GM08714 (cell line): ENCODE measurements around the gene CYP2D6.
"Not testable (repeated sequence)": the region's sequence is repeated elsewhere in the genome, so short reads cannot be mapped to it uniquely, and the experiment has no call there.

Source experiments
- H3K4me3 ChIP-seq: fragments of 200-500 bp; sonication (Bioruptor generic); 2 replicates; pipeline ENCODE4 v1.5.1; 2014; ENCODE audit warnings: mild to moderate bottlenecking, low read length, inconsistent platforms
- ZNF274 ChIP-seq: IDR thresholded peaks from 2 replicates; pipeline ENCODE4 v1.6.1; 2012; ENCODE audit warnings: mild to moderate bottlenecking, low read depth, low read length

The CYP2D6 gene

DNA sequence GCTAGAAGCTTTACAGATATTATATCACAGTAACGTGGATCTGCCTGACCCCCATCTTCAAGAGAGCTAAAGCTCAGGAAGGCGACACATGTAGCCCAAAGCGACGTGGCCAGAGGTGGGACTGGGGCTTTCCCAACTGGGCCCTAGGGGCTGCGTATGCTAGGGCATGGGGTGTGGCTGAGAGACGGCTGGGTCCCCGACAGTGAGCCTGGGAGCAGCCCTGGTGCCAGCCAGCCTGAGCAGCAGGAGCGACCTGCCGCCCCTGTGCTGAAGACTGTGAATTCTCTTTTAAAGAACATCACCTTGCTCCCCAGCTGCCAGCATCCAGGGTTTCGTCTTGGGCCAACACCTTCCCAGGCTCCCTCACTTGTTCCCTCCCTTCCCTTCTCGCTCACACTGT, 32.9 kb upstream of the CYP2D6 start:
- H3K4me3 ChIP-seq, result no peak overlapping the region
- TF ChIP-seq ZNF274, result no peak

DNA sequence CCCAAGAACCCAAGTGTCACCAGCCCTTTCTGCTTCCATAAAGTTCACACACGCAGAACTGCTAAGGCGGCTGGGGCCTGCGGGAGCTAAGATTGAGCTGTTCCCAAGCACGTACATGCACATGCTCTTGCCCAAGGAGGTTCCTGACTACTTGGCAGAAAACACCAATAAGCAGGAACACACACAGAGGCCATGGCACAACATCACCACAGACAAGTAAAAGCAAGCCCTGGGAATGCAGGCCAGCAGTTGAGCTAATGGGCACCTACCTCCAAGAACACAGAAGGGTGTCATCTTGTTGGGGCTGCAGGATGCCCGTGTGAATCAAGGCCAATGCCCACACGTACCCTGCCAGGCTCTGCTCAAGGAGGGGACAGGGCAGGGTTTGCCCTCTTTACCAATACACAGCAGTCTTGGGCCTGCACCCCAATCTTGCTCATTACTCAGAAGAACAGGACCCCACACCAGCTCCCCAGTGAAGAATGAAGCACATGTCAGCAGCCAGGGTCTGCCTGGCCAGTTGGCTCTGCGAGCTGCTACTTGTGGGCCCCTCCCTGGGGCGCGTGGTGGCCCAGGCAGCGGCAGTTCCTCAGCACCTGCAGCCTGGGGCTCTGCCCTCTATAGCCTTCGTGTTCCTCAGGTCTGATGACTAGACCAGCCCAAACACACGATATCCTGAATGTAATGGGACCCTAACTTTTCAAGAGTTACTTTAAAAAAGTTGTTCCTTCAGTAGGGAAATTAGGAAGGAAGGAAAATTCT, 32.3 kb upstream of the CYP2D6 start:
- no peak overlapping the region for H3K4me3 ChIP-seq
- no peak for TF ChIP-seq ZNF274

- H3K4me3 ChIP-seq, result no peak overlapping the region
- TF ChIP-seq ZNF274, result no peak
Observed at GRCh38 chr22:42160830-42161696, 30.5 kb upstream of the CYP2D6 start.

GRCh38 chr22:42160251-42160650, 29.6 kb upstream of the CYP2D6 start:
- H3K4me3 ChIP-seq, result no peak overlapping the region
- TF ChIP-seq ZNF274, result no peak

DNA sequence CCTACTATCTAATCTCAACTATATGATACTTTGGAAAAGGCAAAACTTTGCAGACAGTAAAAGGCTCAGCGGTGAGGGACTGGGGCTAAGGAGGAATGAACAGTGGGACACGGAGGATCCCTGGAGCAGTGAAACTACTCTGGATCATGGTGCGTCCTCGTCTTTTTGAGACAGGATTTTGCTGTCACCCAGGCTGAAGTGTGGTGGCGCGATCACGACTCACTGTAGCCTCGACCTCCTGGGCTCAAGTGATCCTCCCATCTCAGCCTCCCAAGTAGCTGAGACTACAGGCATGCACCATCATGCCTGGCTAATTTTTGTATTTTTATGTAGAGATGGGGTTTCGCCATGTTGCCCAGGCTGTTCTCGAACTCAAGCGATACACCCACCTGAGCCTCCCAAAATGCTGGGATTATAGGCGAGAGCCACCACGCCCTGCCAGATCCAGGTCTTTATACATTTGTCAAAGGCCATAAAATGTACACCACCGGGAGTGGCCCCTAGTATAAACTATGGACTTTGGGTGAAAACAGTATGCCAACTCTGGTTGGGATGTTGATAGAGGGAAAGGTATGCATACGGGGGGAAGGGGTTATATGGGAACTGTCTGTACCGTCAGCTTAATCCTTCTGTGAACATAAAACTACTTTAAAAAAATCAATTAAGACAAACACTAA, 28.0 kb upstream of the CYP2D6 start:
- no peak overlapping the region for H3K4me3 ChIP-seq
- no peak for TF ChIP-seq ZNF274

DNA sequence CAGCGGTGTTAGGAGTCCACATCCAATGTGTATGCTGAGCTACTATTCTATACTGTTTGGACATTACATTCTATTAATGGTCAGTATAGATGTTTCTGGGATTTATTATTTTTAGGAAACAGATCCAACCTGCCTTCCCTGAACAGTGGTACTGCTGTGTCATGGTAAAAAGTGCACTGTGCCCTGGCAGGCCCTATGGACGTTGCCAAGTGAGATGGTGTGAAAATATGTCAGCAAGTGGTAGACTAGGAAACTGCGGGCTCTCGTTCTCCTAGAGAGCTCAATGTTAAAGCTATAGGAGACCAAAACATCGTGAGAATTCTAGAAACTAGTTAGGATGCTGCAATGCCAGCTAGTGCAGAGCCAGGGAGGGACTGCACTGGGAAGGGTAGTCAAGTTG, 26.0 kb upstream of the CYP2D6 start:
- no peak for TF ChIP-seq ZNF274
- no peak overlapping the region for H3K4me3 ChIP-seq

DNA sequence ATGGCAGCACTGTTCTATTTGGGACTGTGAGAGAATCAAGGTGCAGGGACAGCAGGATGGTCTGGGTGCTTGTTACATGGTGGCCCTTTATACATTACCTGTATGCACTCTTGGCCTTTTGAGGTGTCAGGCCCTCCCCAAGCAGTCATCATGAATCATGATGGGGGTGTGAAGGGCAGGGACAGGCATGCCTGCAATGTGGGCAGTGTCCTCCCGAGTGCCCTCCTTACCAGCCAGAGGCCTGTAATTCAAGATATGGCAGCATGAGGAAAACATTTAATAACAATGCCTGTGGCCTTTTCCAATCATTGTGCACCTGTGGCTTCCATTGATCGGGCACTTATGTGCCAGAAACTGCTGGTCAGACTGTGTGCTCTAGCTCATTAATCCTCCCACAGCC, 25.5 kb upstream of the CYP2D6 start:
- TF ChIP-seq ZNF274, result no peak
- no peak overlapping the region for H3K4me3 ChIP-seq

GRCh38 chr22:42155053-42155543, 24.5 kb upstream of the CYP2D6 start:
- no peak for TF ChIP-seq ZNF274
- no peak overlapping the region for H3K4me3 ChIP-seq

DNA sequence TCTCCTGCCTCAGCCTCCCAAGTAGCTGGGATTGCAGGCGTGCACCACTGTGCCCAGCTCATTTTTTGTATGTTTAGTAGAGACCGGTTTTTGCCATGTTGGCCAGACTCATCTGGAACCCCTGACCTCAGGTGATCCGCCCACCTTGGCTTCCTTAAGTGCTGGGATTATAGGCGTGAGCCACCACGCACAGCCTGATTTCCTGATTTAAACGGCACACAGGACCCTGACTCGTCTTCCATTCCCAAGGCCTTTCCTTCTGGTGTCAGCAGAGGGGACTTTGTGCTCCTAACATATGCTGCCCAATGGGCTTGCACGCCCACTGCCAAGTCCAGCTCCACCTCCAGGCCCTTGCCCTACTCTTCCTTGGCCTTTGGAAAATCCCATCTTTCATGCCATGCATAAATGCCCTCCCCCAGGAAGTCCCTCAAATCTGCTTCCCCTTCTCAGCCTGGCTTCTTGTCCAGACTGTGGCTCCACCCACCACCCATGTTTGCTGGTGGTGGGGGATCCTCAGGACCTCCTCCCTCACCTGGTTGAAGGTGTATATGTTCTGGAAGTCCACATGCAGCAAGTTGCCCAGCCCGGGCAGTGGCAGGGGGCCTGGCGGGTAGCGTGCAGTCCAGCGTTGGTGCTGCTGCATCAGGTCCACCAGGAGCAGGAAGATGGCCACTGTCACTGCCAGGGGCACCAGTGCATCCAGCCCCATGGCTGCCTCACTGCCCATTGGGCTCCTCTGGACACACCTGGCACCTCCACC, 23.9 kb upstream of the CYP2D6 start:
- H3K4me3 ChIP-seq, result no peak overlapping the region
- no peak for TF ChIP-seq ZNF274

- H3K4me3 ChIP-seq, result no peak overlapping the region
- no peak for TF ChIP-seq ZNF274
Observed at GRCh38 chr22:42152661-42153270, 22.2 kb upstream of the CYP2D6 start.

DNA sequence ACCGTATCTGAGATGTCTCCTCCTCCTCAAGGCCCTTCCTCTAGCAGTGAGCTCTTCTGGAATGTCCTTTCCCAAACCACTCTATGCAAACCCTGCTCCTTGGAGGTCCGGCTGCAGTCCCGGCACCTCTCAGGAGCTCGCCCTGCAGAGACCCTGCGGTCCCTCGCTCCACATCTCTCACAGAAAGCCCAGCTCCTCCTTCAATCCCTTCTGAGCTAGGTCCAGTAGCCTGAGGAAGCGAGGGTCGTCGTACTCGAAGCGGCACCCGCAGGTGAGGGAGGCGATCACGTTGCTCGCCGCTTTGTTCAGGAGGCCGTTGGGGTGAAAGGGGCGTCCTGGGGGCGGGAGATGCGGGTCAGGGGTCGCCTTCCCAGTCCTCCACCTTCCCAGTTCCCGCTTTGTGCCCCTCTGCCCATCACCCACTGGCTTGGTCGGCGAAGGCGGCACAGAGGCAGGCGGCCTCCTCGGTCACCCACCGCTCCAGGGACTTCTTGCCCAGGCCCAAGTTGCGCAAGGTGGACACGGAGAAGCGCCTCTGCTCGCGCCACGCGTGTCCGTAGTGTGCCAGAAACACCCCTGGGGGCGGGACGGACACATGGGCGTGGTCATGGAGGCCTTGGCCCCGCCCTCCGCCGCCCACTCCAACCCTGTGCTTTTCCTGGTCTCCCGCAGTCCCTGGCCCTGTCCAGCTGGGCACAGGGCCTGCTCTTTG, 21.5 kb upstream of the CYP2D6 start:
- TF ChIP-seq ZNF274, result no peak
- H3K4me3 ChIP-seq, result no peak overlapping the region

- no peak for TF ChIP-seq ZNF274
- no peak overlapping the region for H3K4me3 ChIP-seq
Observed at GRCh38 chr22:42150727-42151590, 20.3 kb upstream of the CYP2D6 start.

DNA sequence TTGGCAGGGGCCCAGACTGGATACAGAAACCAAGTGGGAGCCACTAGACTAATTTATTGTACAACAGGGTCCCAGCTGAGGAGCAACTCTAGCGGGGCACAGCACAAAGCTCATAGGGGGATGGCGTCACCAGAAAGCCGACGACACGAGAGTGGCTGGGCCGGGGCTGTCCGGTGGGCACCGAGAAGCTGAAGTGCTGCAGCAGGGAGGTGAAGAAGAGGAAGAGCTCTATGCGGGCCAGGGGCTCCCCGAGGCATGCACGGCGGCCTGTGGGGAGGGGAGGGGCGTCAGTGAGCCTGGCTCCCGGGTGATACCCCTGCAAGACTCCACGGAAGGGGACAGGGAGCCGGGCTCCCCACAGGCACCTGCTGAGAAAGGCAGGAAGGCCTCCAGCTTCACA, 19.2 kb upstream of the CYP2D6 start:
- not testable (repeated sequence) for H3K4me3 ChIP-seq
